ENCODE measurements around the gene SPAG16.

The SPAG16 gene

GRCh38 chr2:214378455-214379103, 1094.3 kb downstream of the SPAG16 start:
- H3K9me3 ChIP-seq (ENCODE audit: control insufficient read depth in 1 of 2, low read length in 2 of 2): no peaks in the 10 kb centered on the region
- no peak overlapping the region for H3K9ac ChIP-seq (ENCODE audit: low read depth in 1 of 2, low read length in 2 of 2)
- H3K4me3 ChIP-seq (ENCODE audit: low read depth in 1 of 2, low read length in 2 of 2): no peak overlapping the region
- no peak overlapping the region for H3K27ac ChIP-seq (ENCODE audit: low read depth, low read length)
- no peaks in the 10 kb centered on the region for H3K4me1 ChIP-seq (ENCODE audit: control insufficient read depth in 1 of 2, insufficient read depth in 2 of 2, low read length in 2 of 2)
- H3K36me3 ChIP-seq (ENCODE audit: control insufficient read depth in 1 of 2, insufficient read depth in 2 of 2, low read length in 2 of 2): no peaks in the 10 kb centered on the region
- no peaks in the 10 kb centered on the region for H3K27me3 ChIP-seq (ENCODE audit: control insufficient read depth in 1 of 2, insufficient read depth in 2 of 2, low read length in 2 of 2)

- H3K27ac ChIP-seq (ENCODE audit: low read depth, low read length): no peak overlapping the region
- H3K9me3 ChIP-seq (ENCODE audit: control insufficient read depth in 1 of 2, low read length in 2 of 2): no peaks in the 10 kb centered on the region
- no peak overlapping the region for H3K4me3 ChIP-seq (ENCODE audit: low read depth in 1 of 2, low read length in 2 of 2)
- no peak overlapping the region for H3K9ac ChIP-seq (ENCODE audit: low read depth in 1 of 2, low read length in 2 of 2)
- no peaks in the 10 kb centered on the region for H3K27me3 ChIP-seq (ENCODE audit: control insufficient read depth in 1 of 2, insufficient read depth in 2 of 2, low read length in 2 of 2)
- H3K36me3 ChIP-seq (ENCODE audit: control insufficient read depth in 1 of 2, insufficient read depth in 2 of 2, low read length in 2 of 2): no peaks in the 10 kb centered on the region
- no peaks in the 10 kb centered on the region for H3K4me1 ChIP-seq (ENCODE audit: control insufficient read depth in 1 of 2, insufficient read depth in 2 of 2, low read length in 2 of 2)
Observed at GRCh38 chr2:214379227-214379626, 1095.0 kb downstream of the SPAG16 start.

GRCh38 chr2:214380681-214381080, 1096.4 kb downstream of the SPAG16 start:
- H3K27me3 ChIP-seq (ENCODE audit: control insufficient read depth in 1 of 2, insufficient read depth in 2 of 2, low read length in 2 of 2): no peaks in the 10 kb centered on the region
- no peak overlapping the region for H3K9ac ChIP-seq (ENCODE audit: low read depth in 1 of 2, low read length in 2 of 2)
- H3K4me3 ChIP-seq (ENCODE audit: low read depth in 1 of 2, low read length in 2 of 2): no peak overlapping the region
- H3K4me1 ChIP-seq (ENCODE audit: control insufficient read depth in 1 of 2, insufficient read depth in 2 of 2, low read length in 2 of 2): no peaks in the 10 kb centered on the region
- no peaks in the 10 kb centered on the region for H3K36me3 ChIP-seq (ENCODE audit: control insufficient read depth in 1 of 2, insufficient read depth in 2 of 2, low read length in 2 of 2)
- no peak overlapping the region for H3K27ac ChIP-seq (ENCODE audit: low read depth, low read length)
- H3K9me3 ChIP-seq (ENCODE audit: control insufficient read depth in 1 of 2, low read length in 2 of 2): no peaks in the 10 kb centered on the region

- Histone ChIP-seq H3K36me3 (ENCODE audit: control insufficient read depth in 1 of 2, insufficient read depth in 2 of 2, low read length in 2 of 2) (no peaks in the 10 kb centered on the region), H3K4me1 (ENCODE audit: control insufficient read depth in 1 of 2, insufficient read depth in 2 of 2, low read length in 2 of 2) (no peaks in the 10 kb centered on the region), H3K27me3 (ENCODE audit: control insufficient read depth in 1 of 2, insufficient read depth in 2 of 2, low read length in 2 of 2) (no peaks in the 10 kb centered on the region), H3K9me3 (ENCODE audit: control insufficient read depth in 1 of 2, low read length in 2 of 2) (no peaks in the 10 kb centered on the region), H3K9ac (ENCODE audit: low read depth in 1 of 2, low read length in 2 of 2) (no peak overlapping the region), H3K4me3 (ENCODE audit: low read depth in 1 of 2, low read length in 2 of 2) (no peak overlapping the region), H3K27ac (ENCODE audit: low read depth, low read length) (no peak overlapping the region)
Observed at GRCh38 chr2:214382229-214382628, 1098.0 kb downstream of the SPAG16 start.

GRCh38 chr2:214386720-214387119, 1102.5 kb downstream of the SPAG16 start:
- H3K4me1 ChIP-seq (ENCODE audit: control insufficient read depth in 1 of 2, insufficient read depth in 2 of 2, low read length in 2 of 2): no peaks in the 10 kb centered on the region
- H3K9ac ChIP-seq (ENCODE audit: low read depth in 1 of 2, low read length in 2 of 2): no peak overlapping the region
- no peaks in the 10 kb centered on the region for H3K27me3 ChIP-seq (ENCODE audit: control insufficient read depth in 1 of 2, insufficient read depth in 2 of 2, low read length in 2 of 2)
- no peaks in the 10 kb centered on the region for H3K36me3 ChIP-seq (ENCODE audit: control insufficient read depth in 1 of 2, insufficient read depth in 2 of 2, low read length in 2 of 2)
- no peak overlapping the region for H3K4me3 ChIP-seq (ENCODE audit: low read depth in 1 of 2, low read length in 2 of 2)
- H3K9me3 ChIP-seq (ENCODE audit: control insufficient read depth in 1 of 2, low read length in 2 of 2): no peaks in the 10 kb centered on the region
- H3K27ac ChIP-seq (ENCODE audit: low read depth, low read length): no peak overlapping the region

- Histone ChIP-seq H3K4me3 (ENCODE audit: low read depth in 1 of 2, low read length in 2 of 2) (no peak overlapping the region), H3K27ac (ENCODE audit: low read depth, low read length) (no peak overlapping the region), H3K27me3 (ENCODE audit: control insufficient read depth in 1 of 2, insufficient read depth in 2 of 2, low read length in 2 of 2) (no peaks in the 10 kb centered on the region), H3K36me3 (ENCODE audit: control insufficient read depth in 1 of 2, insufficient read depth in 2 of 2, low read length in 2 of 2) (no peaks in the 10 kb centered on the region), H3K9ac (ENCODE audit: low read depth in 1 of 2, low read length in 2 of 2) (no peak overlapping the region), H3K9me3 (ENCODE audit: control insufficient read depth in 1 of 2, low read length in 2 of 2) (no peaks in the 10 kb centered on the region), H3K4me1 (ENCODE audit: control insufficient read depth in 1 of 2, insufficient read depth in 2 of 2, low read length in 2 of 2) (no peaks in the 10 kb centered on the region)
Observed at GRCh38 chr2:214389334-214389733, 1105.1 kb downstream of the SPAG16 start.

- no peaks in the 10 kb centered on the region for H3K36me3 ChIP-seq (ENCODE audit: control insufficient read depth in 1 of 2, insufficient read depth in 2 of 2, low read length in 2 of 2)
- no peaks in the 10 kb centered on the region for H3K27me3 ChIP-seq (ENCODE audit: control insufficient read depth in 1 of 2, insufficient read depth in 2 of 2, low read length in 2 of 2)
- no peak overlapping the region for H3K9ac ChIP-seq (ENCODE audit: low read depth in 1 of 2, low read length in 2 of 2)
- H3K9me3 ChIP-seq (ENCODE audit: control insufficient read depth in 1 of 2, low read length in 2 of 2): no peaks in the 10 kb centered on the region
- no peaks in the 10 kb centered on the region for H3K4me1 ChIP-seq (ENCODE audit: control insufficient read depth in 1 of 2, insufficient read depth in 2 of 2, low read length in 2 of 2)
- no peak overlapping the region for H3K4me3 ChIP-seq (ENCODE audit: low read depth in 1 of 2, low read length in 2 of 2)
- H3K27ac ChIP-seq (ENCODE audit: low read depth, low read length): no peak overlapping the region
Observed at GRCh38 chr2:214393796-214394195, 1109.5 kb downstream of the SPAG16 start.

- Histone ChIP-seq H3K9ac (ENCODE audit: low read depth in 1 of 2, low read length in 2 of 2) (no peak overlapping the region), H3K27me3 (ENCODE audit: control insufficient read depth in 1 of 2, insufficient read depth in 2 of 2, low read length in 2 of 2) (no peaks in the 10 kb centered on the region), H3K36me3 (ENCODE audit: control insufficient read depth in 1 of 2, insufficient read depth in 2 of 2, low read length in 2 of 2) (no peaks in the 10 kb centered on the region), H3K27ac (ENCODE audit: low read depth, low read length) (no peak overlapping the region), H3K4me1 (ENCODE audit: control insufficient read depth in 1 of 2, insufficient read depth in 2 of 2, low read length in 2 of 2) (no peaks in the 10 kb centered on the region), H3K4me3 (ENCODE audit: low read depth in 1 of 2, low read length in 2 of 2) (no peak overlapping the region), H3K9me3 (ENCODE audit: control insufficient read depth in 1 of 2, low read length in 2 of 2) (no peaks in the 10 kb centered on the region)
Observed at GRCh38 chr2:214395040-214395439, 1110.8 kb downstream of the SPAG16 start.

- H3K27ac ChIP-seq (ENCODE audit: low read depth, low read length): no peak overlapping the region
- H3K27me3 ChIP-seq (ENCODE audit: control insufficient read depth in 1 of 2, insufficient read depth in 2 of 2, low read length in 2 of 2): no peaks in the 10 kb centered on the region
- no peaks in the 10 kb centered on the region for H3K9me3 ChIP-seq (ENCODE audit: control insufficient read depth in 1 of 2, low read length in 2 of 2)
- no peaks in the 10 kb centered on the region for H3K4me1 ChIP-seq (ENCODE audit: control insufficient read depth in 1 of 2, insufficient read depth in 2 of 2, low read length in 2 of 2)
- H3K36me3 ChIP-seq (ENCODE audit: control insufficient read depth in 1 of 2, insufficient read depth in 2 of 2, low read length in 2 of 2): no peaks in the 10 kb centered on the region
- no peak overlapping the region for H3K4me3 ChIP-seq (ENCODE audit: low read depth in 1 of 2, low read length in 2 of 2)
- H3K9ac ChIP-seq (ENCODE audit: low read depth in 1 of 2, low read length in 2 of 2): no peak overlapping the region
Observed at GRCh38 chr2:214401580-214401979, 1117.3 kb downstream of the SPAG16 start.

- H3K9me3 ChIP-seq (ENCODE audit: control insufficient read depth in 1 of 2, low read length in 2 of 2): no peaks in the 10 kb centered on the region
- H3K4me1 ChIP-seq (ENCODE audit: control insufficient read depth in 1 of 2, insufficient read depth in 2 of 2, low read length in 2 of 2): no peaks in the 10 kb centered on the region
- H3K4me3 ChIP-seq (ENCODE audit: low read depth in 1 of 2, low read length in 2 of 2): no peak overlapping the region
- H3K27me3 ChIP-seq (ENCODE audit: control insufficient read depth in 1 of 2, insufficient read depth in 2 of 2, low read length in 2 of 2): no peaks in the 10 kb centered on the region
- H3K27ac ChIP-seq (ENCODE audit: low read depth, low read length): no peak overlapping the region
- H3K36me3 ChIP-seq (ENCODE audit: control insufficient read depth in 1 of 2, insufficient read depth in 2 of 2, low read length in 2 of 2): no peaks in the 10 kb centered on the region
- H3K9ac ChIP-seq (ENCODE audit: low read depth in 1 of 2, low read length in 2 of 2): no peak overlapping the region
Observed at GRCh38 chr2:214410128-214410775, 1126.0 kb downstream of the SPAG16 start.

All from duodenal mucosa (tissue), 2 donors.